Chondrocyte (in vitro differentiated cells): ENCODE data around the gene ELK3. TPM values are rescaled to one million over a fixed set of nuclear protein-coding genes. Genes with fewer than 3 reads are reported as not detected.

Source experiments
- DNase-seq: peaks from one replicate; pipeline ENCODE4 v3.0.0; 2021; ENCODE audit warnings: mixed read lengths, low spot score
- H3K27ac Mint-ChIP-seq: one replicate; pipeline ENCODE4 v1.8.0; 2021; ENCODE audit warnings: mild to moderate bottlenecking, moderate library complexity, mixed read lengths; ENCODE audit not compliant: unreplicated experiment
- H3K27me3 Mint-ChIP-seq: 2 replicates; pipeline ENCODE4 v1.8.0; 2021; ENCODE audit warnings: low read depth, mixed read lengths
- H3K36me3 Mint-ChIP-seq: 2 replicates; pipeline ENCODE4 v1.8.0; 2021; ENCODE audit warnings: low read depth, mixed read lengths
- H3K4me1 Mint-ChIP-seq: 2 replicates; pipeline ENCODE4 v1.8.0; 2021; ENCODE audit warnings: low read depth, mild to moderate bottlenecking, mixed read lengths
- H3K4me3 Mint-ChIP-seq: one replicate; pipeline ENCODE4 v1.8.0; 2021; ENCODE audit warnings: mild to moderate bottlenecking, moderate library complexity, mixed read lengths; ENCODE audit not compliant: unreplicated experiment
- H3K9me3 Mint-ChIP-seq: 2 replicates; pipeline ENCODE4 v1.8.0; 2021; ENCODE audit warnings: low read depth, mixed read lengths
- total RNA-seq: library from RNA; stranded (reverse); gene quantifications from 3 replicates; pipeline ENCODE4 v1.2.1, GENCODE V29; 2021
- TF ChIP-seq, protein P1 (sequence below): fragments of 200-600 bp; sonication (generic); IDR thresholded peaks from 2 replicates; pipeline ENCODE4 v1.5.0; 2021; ENCODE audit warnings: antibody characterized with exemption, mild to moderate bottlenecking, moderate library complexity

The ELK3 gene
- total RNA-seq, 1 donor from 2014 or later = 38.8 TPM

- no peaks in the 10 kb centered on the region for H3K27me3 Mint-ChIP-seq
- H3K4me1 Mint-ChIP-seq = peaks cover 81% of the 10 kb centered on the region
- TF ChIP-seq, protein P1, sequence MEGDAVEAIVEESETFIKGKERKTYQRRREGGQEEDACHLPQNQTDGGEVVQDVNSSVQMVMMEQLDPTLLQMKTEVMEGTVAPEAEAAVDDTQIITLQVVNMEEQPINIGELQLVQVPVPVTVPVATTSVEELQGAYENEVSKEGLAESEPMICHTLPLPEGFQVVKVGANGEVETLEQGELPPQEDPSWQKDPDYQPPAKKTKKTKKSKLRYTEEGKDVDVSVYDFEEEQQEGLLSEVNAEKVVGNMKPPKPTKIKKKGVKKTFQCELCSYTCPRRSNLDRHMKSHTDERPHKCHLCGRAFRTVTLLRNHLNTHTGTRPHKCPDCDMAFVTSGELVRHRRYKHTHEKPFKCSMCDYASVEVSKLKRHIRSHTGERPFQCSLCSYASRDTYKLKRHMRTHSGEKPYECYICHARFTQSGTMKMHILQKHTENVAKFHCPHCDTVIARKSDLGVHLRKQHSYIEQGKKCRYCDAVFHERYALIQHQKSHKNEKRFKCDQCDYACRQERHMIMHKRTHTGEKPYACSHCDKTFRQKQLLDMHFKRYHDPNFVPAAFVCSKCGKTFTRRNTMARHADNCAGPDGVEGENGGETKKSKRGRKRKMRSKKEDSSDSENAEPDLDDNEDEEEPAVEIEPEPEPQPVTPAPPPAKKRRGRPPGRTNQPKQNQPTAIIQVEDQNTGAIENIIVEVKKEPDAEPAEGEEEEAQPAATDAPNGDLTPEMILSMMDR = no peak
- no peak overlapping the region for H3K4me3 Mint-ChIP-seq
- H3K27ac Mint-ChIP-seq = no peak overlapping the region
- no peak for DNase-seq
- peaks cover 2% of the 10 kb centered on the region for H3K36me3 Mint-ChIP-seq
- H3K9me3 Mint-ChIP-seq = no peaks in the 10 kb centered on the region
Observed at GRCh38 chr12:96239711-96240635, 45.8 kb downstream of the ELK3 start.

DNA sequence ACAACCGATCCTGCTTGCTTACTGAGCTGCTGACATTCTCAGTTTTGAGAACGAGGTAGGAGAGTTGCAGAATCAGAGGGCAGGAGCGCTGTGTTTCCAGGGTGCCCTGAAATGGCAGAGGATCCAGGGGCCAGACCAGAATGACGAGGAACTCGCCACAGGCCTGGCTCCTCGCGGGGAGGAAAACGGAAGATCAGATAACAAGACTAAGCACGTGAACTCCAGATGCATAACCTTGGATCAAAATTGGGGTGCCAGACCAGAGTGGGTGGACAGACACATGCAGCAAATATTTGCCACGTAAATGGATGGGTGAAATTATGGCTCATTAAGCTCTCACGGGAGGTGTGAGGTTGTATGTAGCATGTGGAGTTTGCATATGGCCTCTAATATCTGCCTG, 46.5 kb downstream of the ELK3 start:
- Mint-ChIP-seq H3K4me3 (no peak overlapping the region), H3K36me3 (no peaks in the 10 kb centered on the region), H3K4me1 (peaks cover 76% of the 10 kb centered on the region), H3K27ac (peak overlapping the region; percentile 9), H3K9me3 (no peaks in the 10 kb centered on the region), H3K27me3 (no peaks in the 10 kb centered on the region)
- TF ChIP-seq, protein P1 = no peak
- no peak for DNase-seq

GRCh38 chr12:96241431-96241830, 47.3 kb downstream of the ELK3 start:
- TF ChIP-seq, protein P1 = no peak
- no peak for DNase-seq
- H3K4me3 Mint-ChIP-seq = no peak overlapping the region
- H3K9me3 Mint-ChIP-seq = no peaks in the 10 kb centered on the region
- no peaks in the 10 kb centered on the region for H3K27me3 Mint-ChIP-seq
- H3K27ac Mint-ChIP-seq = peak overlapping the region; percentile 54
- H3K36me3 Mint-ChIP-seq = no peaks in the 10 kb centered on the region
- peaks cover 68% of the 10 kb centered on the region for H3K4me1 Mint-ChIP-seq

DNA sequence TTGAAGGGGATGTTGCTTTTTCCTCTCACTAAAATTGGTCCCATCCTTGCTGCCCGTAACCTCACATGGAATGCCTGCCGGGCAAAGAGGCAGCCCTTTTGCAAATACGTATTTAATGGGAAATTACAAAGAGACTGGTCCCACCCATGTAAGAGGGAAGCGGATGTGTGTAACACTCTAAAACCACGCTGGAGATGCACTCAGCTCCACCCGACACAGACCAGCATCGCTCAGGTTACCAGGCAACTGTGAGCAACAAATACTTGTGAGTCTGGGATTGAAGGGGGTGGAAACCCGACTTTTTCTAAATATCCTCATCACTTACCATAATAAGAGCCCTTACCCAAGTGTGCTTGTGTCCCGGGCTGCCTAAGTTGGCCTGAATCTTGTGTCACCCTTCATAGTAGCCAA, 47.7 kb downstream of the ELK3 start:
- H3K36me3 Mint-ChIP-seq = peaks cover 4% of the 10 kb centered on the region
- peak overlapping the region; percentile 54 for H3K27ac Mint-ChIP-seq
- no peaks in the 10 kb centered on the region for H3K9me3 Mint-ChIP-seq
- H3K4me3 Mint-ChIP-seq = no peak overlapping the region
- peaks cover 64% of the 10 kb centered on the region for H3K4me1 Mint-ChIP-seq
- TF ChIP-seq, protein P1 = no peak
- no peaks in the 10 kb centered on the region for H3K27me3 Mint-ChIP-seq
- DNase-seq = no peak

GRCh38 chr12:96242597-96242996, 48.4 kb downstream of the ELK3 start:
- DNase-seq = no peak
- Mint-ChIP-seq H3K36me3 (peaks cover 11% of the 10 kb centered on the region), H3K4me3 (no peak overlapping the region), H3K27ac (no peak overlapping the region), H3K9me3 (no peaks in the 10 kb centered on the region), H3K4me1 (peaks cover 56% of the 10 kb centered on the region), H3K27me3 (no peaks in the 10 kb centered on the region)
- TF ChIP-seq, protein P1 = no peak
